Right lobe of liver (tissue), 6 donors: ENCODE data around the gene FKBP8. TPM values are rescaled to one million over a fixed set of nuclear protein-coding genes. Genes with fewer than 3 reads are reported as not detected.

ENCODE experiments used
- ATAC-seq, 4 donors: fragments of 200-7000 bp; cut with Tn5 transposase; one replicate each; pipeline ENCODE4 v1.9.1; 2020; ENCODE audit warnings: mild to moderate bottlenecking in 4 of 4, moderate library complexity in 4 of 4
- DNase-seq, 3 donors: peaks; one replicate each; pipeline ENCODE4 v3.0.0-alpha.2; 2020
- H3K27ac ChIP-seq, 3 donors: fragments of 200-600 bp; one replicate each; pipeline ENCODE4 v1.8.0; 2022
- H3K27me3 ChIP-seq, 2 donors: fragments of 200-600 bp; one replicate each; pipeline ENCODE4 v1.8.0; 2022
- H3K36me3 ChIP-seq, 4 donors: fragments of 200-600 bp; sonication (generic) in 1 of 4; one replicate each; pipeline versions ENCODE4 v1.5.1 to v1.8.0; 2017 to 2022; ENCODE audit warnings: control low read depth in 1 of 4
- H3K4me1 ChIP-seq, 4 donors: fragments of 200-600 bp; sonication (generic) in 1 of 4; one replicate each; pipeline versions ENCODE4 v1.5.1 to v1.8.0; 2017 to 2022; ENCODE audit warnings: control low read depth in 1 of 4
- H3K4me3 ChIP-seq, 3 donors: fragments of 200-600 bp; one replicate each; pipeline ENCODE4 v1.8.0; 2022
- H3K9me3 ChIP-seq, 4 donors: fragments of 200-600 bp; sonication (generic) in 1 of 4; one replicate each; pipeline versions ENCODE4 v1.5.1 to v1.8.0; 2017 to 2022; ENCODE audit warnings: control low read depth in 1 of 4
- CTCF ChIP-seq, 4 donors: fragments of 200-600 bp in 3 of 4; fragments of 450-650 bp in 1 of 4; IDR thresholded peaks; one replicate each; pipeline versions ENCODE4 v1.5.1 to v1.8.0; 2016 to 2022; ENCODE audit warnings: antibody characterized with exemption in 4 of 4, mild to moderate bottlenecking in 2 of 4
- POLR2A ChIP-seq: fragments of 450-650 bp; IDR thresholded peaks from one replicate; pipeline ENCODE4 v1.6.1; 2017; ENCODE audit warnings: antibody characterized with exemption, mild to moderate bottlenecking
- WGBS: methylation state at CpG from one replicate; pipeline ENCODE4 v1.1.6; 2018; ENCODE audit warnings: low coverage, low lambda C conversion rate; ENCODE audit not compliant: insufficient coverage; ENCODE audit errors: missing lambda C conversion rate; 5-methylcytosine and 5-hydroxymethylcytosine counted together
- intact Hi-C, 2 donors: fragments of 100-400 bp; cut with DNase I; formaldehyde crosslinking; loops; one replicate each; pipeline versions ENCODE4 v1.11.2 to v1.14.1; 2022
- total RNA-seq, 6 experiments: library from RNA; depleted of rRNA in 2 of 6; stranded (reverse); fragments of >200 nt in 2 of 6; fragmentation: NEBNext Ultra II Directional in 3 of 6; extraction: Animal tissue kit (Norgen Biotek cat#: 25700) in 3 of 6; gene quantifications; one replicate each; pipeline versions ENCODE4 v1.1.0 to v1.2.4, GENCODE V29; 2016 to 2023
- donor health status: DM: no; HTN: yes; CAD: no.
- donor health status: DM: no; HTN: no; CAD: no.
- donor health status: DM: no; HTN: no; CAD: no.
- donor health status: DM: no; HTN: yes; CAD: no.
- donor health status: DM: no; HTN: yes; CAD: no.

Gene FKBP8
- total RNA-seq, 6 experiments from 2014 or later, result 92.7 to 179 (median 118) TPM

- WGBS, result 93% methylated on average over 3 of the region's 5 CpGs
- no peaks in the 10 kb centered on the region for H3K9me3 ChIP-seq
- no peak overlapping the region for H3K4me3 ChIP-seq
- intact Hi-C loops, result no loop called here
- TF ChIP-seq CTCF (IDR thresholded peaks at IDR 0.05) (no peak), POLR2A (no peak)
- no peak overlapping the region for H3K27ac ChIP-seq
- no peak for DNase-seq
- H3K4me1 ChIP-seq, result peaks cover 4 to 42% (median 22%) of the 10 kb centered on the region in 4 donors
- ATAC-seq, result no peak
- H3K36me3 ChIP-seq, result no peaks in the 10 kb centered on the region
- no peaks in the 10 kb centered on the region for H3K27me3 ChIP-seq
Observed at GRCh38 chr19:18484992-18485391, 58.4 kb downstream of the FKBP8 start.

- no peaks in the 10 kb centered on the region for H3K9me3 ChIP-seq
- H3K4me1 ChIP-seq, result peaks cover 2 to 45% (median 24%) of the 10 kb centered on the region in 4 donors
- no peak for ATAC-seq
- TF ChIP-seq CTCF (IDR thresholded peaks at IDR 0.05) (no peak), POLR2A (no peak)
- 5% methylated on average over 4 of the region's 12 CpGs for WGBS
- H3K27me3 ChIP-seq, result no peaks in the 10 kb centered on the region
- H3K4me3 ChIP-seq, result no peak overlapping the region
- no peak for DNase-seq
- intact Hi-C loops, result no loop called here
- no peak overlapping the region for H3K27ac ChIP-seq
- no peaks in the 10 kb centered on the region for H3K36me3 ChIP-seq
Observed at GRCh38 chr19:18483119-18483890, 60.1 kb downstream of the FKBP8 start.

Other genes starting within 250 kb of the FKBP8 start
- 100 to 1,000 TPM in 2 of 6 experiments, 10 to 100 TPM in 4; 37.6 to 139 (median 47.3) TPM for gene LSM4, start 220.5 kb downstream of the FKBP8 start, total RNA-seq
- gene PGPEP1, start 203.0 kb downstream of the FKBP8 start, total RNA-seq, result 10 to 100 TPM; 33.0 to 55.5 (median 40.7) TPM
- 100 to 1,000 TPM in 2 of 6 experiments, 10 to 100 TPM in 2, 1 to 10 TPM in 1, under 1 TPM in 1; 0.88 to 160 (median 57.5) TPM for gene GDF15, start 157.4 kb downstream of the FKBP8 start, total RNA-seq
- 10 to 100 TPM in 1 of 6 experiments, 1 to 10 TPM in 5; 1.9 to 12.6 (median 3.2) TPM for gene LRRC25, start 146.0 kb downstream of the FKBP8 start, total RNA-seq
- 10 to 100 TPM; 12.8 to 23.9 (median 15.9) TPM for gene SSBP4, start 124.2 kb downstream of the FKBP8 start, total RNA-seq
- gene ISYNA1, start 105.4 kb downstream of the FKBP8 start, total RNA-seq, result 1 to 10 TPM; 6.5 to 8.3 (median 7.8) TPM
- 10 to 100 TPM in 2 of 6 experiments, 1 to 10 TPM in 4; 5.3 to 11.9 (median 8.6) TPM for gene ELL, start 21.5 kb downstream of the FKBP8 start, total RNA-seq
- gene KXD1, start 14.3 kb upstream of the FKBP8 start, total RNA-seq, result 10 to 100 TPM; 30.2 to 93.0 (median 36.1) TPM
- 100 to 1,000 TPM; 256 to 470 (median 406) TPM for gene UBA52, start 28.3 kb upstream of the FKBP8 start, total RNA-seq
- gene REX1BD, start 45.2 kb upstream of the FKBP8 start, total RNA-seq, result 10 to 100 TPM; 30.4 to 71.7 (median 45.6) TPM
- gene CRLF1, start 63.2 kb upstream of the FKBP8 start, total RNA-seq, result 1 to 10 TPM in 2 of 6 experiments, under 1 TPM in 1, not detected in 3; 0.27 to 2.9 (median 1.2) TPM
- gene TMEM59L, start 69.3 kb upstream of the FKBP8 start, total RNA-seq, result under 1 TPM in 2 of 6 experiments, not detected in 4; 0.31 to 0.43 TPM
- gene KLHL26, start 93.5 kb upstream of the FKBP8 start, total RNA-seq, result 1 to 10 TPM; 3.8 to 5.0 (median 4.7) TPM
- gene CRTC1, start 140.1 kb upstream of the FKBP8 start, total RNA-seq, result 1 to 10 TPM; 1.7 to 7.2 (median 4.9) TPM
- under 1 TPM in 2 of 6 experiments, not detected in 4; 0.11 to 0.31 TPM for gene COMP, start 247.7 kb upstream of the FKBP8 start, total RNA-seq